Measurements from ENCODE around the gene ZDHHC11B.
"Not testable (repeated sequence)": the region's sequence is repeated elsewhere in the genome, so short reads cannot be mapped to it uniquely, and the experiment has no call there.

The ZDHHC11B gene

GRCh38 chr5:683551-684481, 100.7 kb downstream of the ZDHHC11B start:
- no peak for DNase-seq

- DNase-seq, result not testable (repeated sequence)
Observed at GRCh38 chr5:682651-683358, 101.7 kb downstream of the ZDHHC11B start.

GRCh38 chr5:682216-682615, 102.3 kb downstream of the ZDHHC11B start:
- not testable (repeated sequence) for DNase-seq

GRCh38 chr5:681317-682191, 103.0 kb downstream of the ZDHHC11B start:
- DNase-seq, result not testable (repeated sequence)

GRCh38 chr5:680836-681235, 103.7 kb downstream of the ZDHHC11B start:
- not testable (repeated sequence) for DNase-seq

- not testable (repeated sequence) for DNase-seq
Observed at GRCh38 chr5:680118-680795, 104.3 kb downstream of the ZDHHC11B start.

GRCh38 chr5:679166-679895, 105.2 kb downstream of the ZDHHC11B start:
- DNase-seq, result not testable (repeated sequence)

- not testable (repeated sequence) for DNase-seq
Observed at GRCh38 chr5:678521-678920, 106.0 kb downstream of the ZDHHC11B start.

- no peak for DNase-seq
Observed at GRCh38 chr5:677131-678101, 107.1 kb downstream of the ZDHHC11B start.

GRCh38 chr5:676699-677076, 107.8 kb downstream of the ZDHHC11B start:
- no peak for DNase-seq

GRCh38 chr5:675871-676698, 108.4 kb downstream of the ZDHHC11B start:
- no peak for DNase-seq

- no peak for DNase-seq
Observed at GRCh38 chr5:675111-675870, 109.2 kb downstream of the ZDHHC11B start.

GRCh38 chr5:674630-675011, 109.9 kb downstream of the ZDHHC11B start:
- DNase-seq, result no peak

- DNase-seq, result no peak
Observed at GRCh38 chr5:673831-674629, 110.5 kb downstream of the ZDHHC11B start.

- no peak for DNase-seq
Observed at GRCh38 chr5:673161-673830, 111.2 kb downstream of the ZDHHC11B start.

- peak; percentile 63 for DNase-seq
Observed at GRCh38 chr5:672329-673160, 112.0 kb downstream of the ZDHHC11B start.

Data from HCEC 1CT (cell line).